ENCODE measurements around the gene LCN1. TPM values are rescaled to one million over a fixed set of nuclear protein-coding genes. Genes with fewer than 3 reads are reported as not detected.

LCN1 gene
- total and polyA plus RNA-seq, 3 donors from 2014 or later = 2.7 TPM; not detected in 2

GRCh38 chr9:135476561-135477355, 44.5 kb upstream of the LCN1 start:
- no peaks in the 10 kb centered on the region for H3K9me3 ChIP-seq
- H3K27me3 ChIP-seq = no peaks in the 10 kb centered on the region
- no peak overlapping the region for H3K4me3 ChIP-seq
- H3K27ac ChIP-seq = no peak overlapping the region
- TF ChIP-seq CTCF (IDR thresholded peaks at IDR 0.05) = no peak
- no peak for TF ChIP-seq POLR2A (IDR thresholded peaks at IDR 0.05)
- H3K36me3 ChIP-seq (ENCODE audit: low read depth, missing control alignments) = no peaks in the 10 kb centered on the region
- DNase-seq = no peak
- H3K4me1 ChIP-seq = peaks cover 6% of the 10 kb centered on the region
- intact Hi-C loops (cut with DNase I; ENCODE audit: low total_unique reads) = no loop called here
- 73 to 76% methylated on average over 4 to 10 of the region's 10 CpGs for WGBS, 2 donors

DNA sequence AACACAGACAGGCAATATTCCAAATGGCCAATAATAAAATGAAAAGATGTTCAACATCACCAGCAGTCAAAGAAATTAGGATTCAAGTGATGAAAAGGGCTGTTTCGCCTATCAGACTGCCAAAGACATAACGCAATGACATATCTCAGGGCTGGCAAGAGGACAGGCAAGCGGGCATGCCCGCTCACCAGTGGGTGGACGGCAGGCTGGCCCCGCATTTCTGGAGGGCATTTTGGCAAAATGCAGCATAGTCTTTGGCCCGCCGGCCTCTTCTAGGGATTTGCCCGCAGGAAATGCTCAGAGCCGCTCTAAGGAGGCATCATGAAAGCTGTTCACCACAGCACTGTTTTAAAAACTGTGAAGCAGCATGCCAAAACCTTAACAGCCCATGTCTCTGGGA, 43.0 kb upstream of the LCN1 start:
- H3K4me3 ChIP-seq = no peak overlapping the region
- H3K9me3 ChIP-seq = no peaks in the 10 kb centered on the region
- intact Hi-C loops (cut with DNase I; ENCODE audit: low total_unique reads) = no loop called here
- no peaks in the 10 kb centered on the region for H3K27me3 ChIP-seq
- peaks cover 6% of the 10 kb centered on the region for H3K4me1 ChIP-seq
- 44 to 54% methylated on average over 10 of the region's 10 CpGs for WGBS, 2 donors
- H3K27ac ChIP-seq = no peak overlapping the region
- no peak for DNase-seq
- TF ChIP-seq POLR2A (IDR thresholded peaks at IDR 0.05) (no peak), CTCF (IDR thresholded peaks at IDR 0.05) (no peak)
- no peaks in the 10 kb centered on the region for H3K36me3 ChIP-seq (ENCODE audit: low read depth, missing control alignments)

- intact Hi-C loops (cut with DNase I; ENCODE audit: low total_unique reads) = no loop called here
- WGBS, 2 donors = 2 to 14% methylated on average over 5 to 47 of the region's 64 CpGs
- no peaks in the 10 kb centered on the region for H3K36me3 ChIP-seq (ENCODE audit: low read depth, missing control alignments)
Observed at GRCh38 chr9:135478829-135479468, 42.3 kb upstream of the LCN1 start.

DNA sequence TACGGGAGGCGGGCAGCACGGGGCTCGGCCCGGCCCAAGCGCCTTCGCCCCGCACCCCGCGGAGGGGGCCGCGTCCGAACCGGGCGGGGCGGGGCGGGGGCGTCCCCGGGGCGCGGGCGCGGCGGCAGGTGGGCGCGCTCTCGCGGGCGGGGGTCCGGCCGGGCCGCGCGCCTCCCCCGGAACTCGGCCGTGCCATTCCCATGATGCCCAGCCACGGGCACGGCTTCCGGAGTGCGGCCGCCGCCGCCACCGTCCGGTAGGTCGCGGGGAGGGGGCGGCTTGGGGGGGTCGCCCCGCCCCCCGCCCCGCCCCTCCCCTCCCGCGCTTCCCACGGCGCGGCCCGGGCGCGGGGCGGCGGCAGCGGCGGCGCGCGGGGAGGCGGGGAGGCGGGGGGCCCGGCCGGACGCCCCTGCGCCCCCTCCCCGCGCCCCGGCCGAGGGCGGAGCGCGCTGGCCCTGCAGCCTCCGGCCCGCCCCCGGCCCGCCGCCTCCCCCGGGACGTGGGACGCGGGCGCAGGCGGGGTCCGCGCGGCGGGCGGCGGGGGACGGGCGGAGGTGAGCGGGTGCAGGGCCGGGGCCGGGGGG, 41.7 kb upstream of the LCN1 start, which contains the start of gene PPP1R26:
Gene PPP1R26 (plus strand): TSS at position 314 of the 584 bp plus-strand sequence. CDS start 4,729 bp downstream, outside the sequence.
- intact Hi-C loops (cut with DNase I; ENCODE audit: low total_unique reads) = no loop called here
- H3K4me1 ChIP-seq = peaks cover 6% of the 10 kb centered on the region
- H3K4me3 ChIP-seq = peak within 1 kb of the TSS; percentile 60 to 82
- H3K36me3 ChIP-seq (ENCODE audit: low read depth, missing control alignments) = no peaks in the 10 kb centered on the region
- H3K27me3 ChIP-seq = no peaks in the 10 kb centered on the region
- DNase-seq = peak; percentile 41
- WGBS, 2 donors = 1% methylated on average over 22 of the region's 103 CpGs; no CpG with 5 or more reads in 1 of the 2 donors
- H3K9me3 ChIP-seq = no peaks in the 10 kb centered on the region
- peak within 1 kb of the TSS; percentile 39 to 75 for H3K27ac ChIP-seq
- TF ChIP-seq POLR2A (IDR thresholded peaks at IDR 0.05) (no peak), CTCF (IDR thresholded peaks at IDR 0.05) (no peak)

More at GRCh38 chr9:135478829-135479468, 42.3 kb upstream of the LCN1 start:
- Histone ChIP-seq H3K4me1 (peaks cover 6% of the 10 kb centered on the region), H3K27me3 (no peaks in the 10 kb centered on the region), H3K4me3 (peak overlapping the region; percentile 59 to 60), H3K9me3 (no peaks in the 10 kb centered on the region), H3K27ac (peak overlapping the region; percentile 39 to 75)
- no peak for TF ChIP-seq POLR2A (IDR thresholded peaks at IDR 0.05)
- no peak for TF ChIP-seq CTCF (IDR thresholded peaks at IDR 0.05)
- DNase-seq = peak; percentile 69
